OCI-LY1 (cell line): ENCODE results near the gene POLR2L.

Experiments
- CTCF ChIP-seq: fragments of 200-600 bp; sonication (generic), shearing (Covaris generic); IDR thresholded peaks from 2 replicates; pipeline ENCODE4 v1.5.1; 2017; ENCODE audit warnings: mild to moderate bottlenecking, antibody characterized with exemption, low read length, moderate library complexity, mixed read lengths
- EZH2 ChIP-seq: fragments of 200-600 bp; sonication (generic), shearing (Covaris generic); IDR thresholded peaks from 2 replicates; pipeline ENCODE4 v1.8.0; 2017; ENCODE audit warnings: borderline replicate concordance, mixed run types, mild to moderate bottlenecking, antibody characterized with exemption, low read length, moderate library complexity, mixed read lengths

GRCh38 chr11:824292-824880 lies 17.9 kb downstream of the POLR2L start:
- TF ChIP-seq CTCF (no peak), EZH2 (no peak)
